Nephron (organoid): ENCODE data around the gene MT1F.
A peak's percentile ranks its signal among the peaks of the same experiment; 100 is the strongest.
"Not testable (repeated sequence)": the region's sequence is repeated elsewhere in the genome, so short reads cannot be mapped to it uniquely, and the experiment has no call there.

Source experiments
- H3K27ac Mint-ChIP-seq, 3 experiments: 2 replicates each; pipeline ENCODE4 v1.8.0; 2020; ENCODE audit warnings: mixed read lengths in 3 of 3, mild to moderate bottlenecking in 2 of 3, moderate library complexity in 1 of 3
- H3K27me3 Mint-ChIP-seq: 2 replicates; pipeline ENCODE4 v1.8.0; 2021; ENCODE audit warnings: low read depth, mild to moderate bottlenecking, moderate library complexity, mixed read lengths
- H3K36me3 Mint-ChIP-seq: 2 replicates; pipeline ENCODE4 v1.8.0; 2020; ENCODE audit warnings: low read depth, mixed read lengths
- H3K4me1 Mint-ChIP-seq: 2 replicates; pipeline ENCODE4 v1.8.0; 2020; ENCODE audit warnings: mixed read lengths
- H3K4me3 Mint-ChIP-seq, 3 experiments: 2 replicates each; pipeline ENCODE4 v1.8.0; 2020; ENCODE audit warnings: mild to moderate bottlenecking in 3 of 3, mixed read lengths in 3 of 3, moderate library complexity in 2 of 3
- H3K9me3 Mint-ChIP-seq: 2 replicates; pipeline ENCODE4 v1.8.0; 2020; ENCODE audit warnings: mixed read lengths
- TF ChIP-seq, protein P1 (sequence below), 3 experiments: fragments of 200-600 bp; sonication (generic); IDR thresholded peaks; one replicate each; pipeline ENCODE4 v1.5.0; 2021; ENCODE audit warnings: antibody characterized with exemption in 3 of 3; ENCODE audit not compliant: unreplicated experiment in 3 of 3

Gene MT1F

DNA sequence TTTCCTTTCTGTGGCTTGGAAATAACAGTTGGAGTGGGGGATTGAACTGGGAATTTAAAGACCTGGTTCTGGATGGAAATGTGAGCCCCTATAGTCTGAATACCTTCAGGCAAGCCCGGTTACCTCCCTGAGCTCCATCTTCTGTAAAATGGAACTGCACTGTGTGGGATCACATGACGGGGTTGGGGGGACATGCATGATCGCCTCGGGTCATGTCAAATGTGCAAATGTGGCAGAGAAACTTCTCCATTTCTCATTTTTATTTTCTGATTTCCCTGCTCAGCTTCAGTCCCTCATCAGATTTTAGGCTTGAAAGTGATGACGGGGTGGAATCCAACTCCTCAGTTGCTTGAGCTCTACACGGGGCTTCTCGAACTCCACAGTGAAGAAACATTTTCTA lies 4.5 kb upstream of the MT1F start:
- H3K4me3 Mint-ChIP-seq = no peak overlapping the region
- H3K36me3 Mint-ChIP-seq = no peaks in the 10 kb centered on the region
- no peaks in the 10 kb centered on the region for H3K9me3 Mint-ChIP-seq
- TF ChIP-seq, protein P1, sequence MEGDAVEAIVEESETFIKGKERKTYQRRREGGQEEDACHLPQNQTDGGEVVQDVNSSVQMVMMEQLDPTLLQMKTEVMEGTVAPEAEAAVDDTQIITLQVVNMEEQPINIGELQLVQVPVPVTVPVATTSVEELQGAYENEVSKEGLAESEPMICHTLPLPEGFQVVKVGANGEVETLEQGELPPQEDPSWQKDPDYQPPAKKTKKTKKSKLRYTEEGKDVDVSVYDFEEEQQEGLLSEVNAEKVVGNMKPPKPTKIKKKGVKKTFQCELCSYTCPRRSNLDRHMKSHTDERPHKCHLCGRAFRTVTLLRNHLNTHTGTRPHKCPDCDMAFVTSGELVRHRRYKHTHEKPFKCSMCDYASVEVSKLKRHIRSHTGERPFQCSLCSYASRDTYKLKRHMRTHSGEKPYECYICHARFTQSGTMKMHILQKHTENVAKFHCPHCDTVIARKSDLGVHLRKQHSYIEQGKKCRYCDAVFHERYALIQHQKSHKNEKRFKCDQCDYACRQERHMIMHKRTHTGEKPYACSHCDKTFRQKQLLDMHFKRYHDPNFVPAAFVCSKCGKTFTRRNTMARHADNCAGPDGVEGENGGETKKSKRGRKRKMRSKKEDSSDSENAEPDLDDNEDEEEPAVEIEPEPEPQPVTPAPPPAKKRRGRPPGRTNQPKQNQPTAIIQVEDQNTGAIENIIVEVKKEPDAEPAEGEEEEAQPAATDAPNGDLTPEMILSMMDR (IDR thresholded peaks at IDR 0.05; ENCODE audit: unreplicated experiment in 3 of 3) = no peak
- H3K27me3 Mint-ChIP-seq = peaks cover 99% of the 10 kb centered on the region
- H3K27ac Mint-ChIP-seq = no peak overlapping the region
- peaks cover 5% of the 10 kb centered on the region for H3K4me1 Mint-ChIP-seq

DNA sequence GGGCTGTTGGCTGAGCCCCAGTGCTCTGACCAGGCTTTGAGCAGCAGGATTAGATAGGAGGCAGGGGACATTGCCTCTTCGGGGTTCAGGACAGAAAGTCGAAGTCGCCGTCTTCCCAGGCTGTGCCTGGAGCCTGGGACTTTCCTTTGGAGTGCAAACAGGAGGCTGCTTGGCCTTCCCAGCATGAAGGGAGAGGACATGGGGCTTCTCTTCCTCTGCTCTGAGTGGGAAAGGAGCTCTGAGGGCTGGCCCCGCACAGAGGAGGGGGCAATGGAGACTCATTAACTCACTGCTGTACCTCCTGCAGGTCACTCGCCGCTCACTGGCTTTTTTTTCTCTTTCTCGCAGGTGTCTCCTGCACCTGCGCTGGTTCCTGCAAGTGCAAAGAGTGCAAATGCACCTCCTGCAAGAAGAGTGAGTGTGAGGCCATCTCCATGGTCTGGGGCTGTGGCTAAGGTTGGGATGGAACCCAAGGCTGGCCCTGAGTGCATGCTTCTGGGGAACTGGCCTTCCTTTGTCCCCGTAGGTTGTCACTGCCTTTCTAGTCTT lies 642 bp downstream of the MT1F start:
- H3K36me3 Mint-ChIP-seq = peaks cover 12% of the 10 kb centered on the region
- peaks cover 13% of the 10 kb centered on the region for H3K4me1 Mint-ChIP-seq
- H3K27ac Mint-ChIP-seq = peak overlapping the region in 2 of 3 experiments; percentile 28 to 79
- H3K9me3 Mint-ChIP-seq = no peaks in the 10 kb centered on the region
- H3K27me3 Mint-ChIP-seq = peaks cover 99% of the 10 kb centered on the region
- TF ChIP-seq, protein P1 (IDR thresholded peaks at IDR 0.05; ENCODE audit: unreplicated experiment in 3 of 3) = no peak
- H3K4me3 Mint-ChIP-seq = peak overlapping the region; percentile 87 to 92 (median 89)

DNA sequence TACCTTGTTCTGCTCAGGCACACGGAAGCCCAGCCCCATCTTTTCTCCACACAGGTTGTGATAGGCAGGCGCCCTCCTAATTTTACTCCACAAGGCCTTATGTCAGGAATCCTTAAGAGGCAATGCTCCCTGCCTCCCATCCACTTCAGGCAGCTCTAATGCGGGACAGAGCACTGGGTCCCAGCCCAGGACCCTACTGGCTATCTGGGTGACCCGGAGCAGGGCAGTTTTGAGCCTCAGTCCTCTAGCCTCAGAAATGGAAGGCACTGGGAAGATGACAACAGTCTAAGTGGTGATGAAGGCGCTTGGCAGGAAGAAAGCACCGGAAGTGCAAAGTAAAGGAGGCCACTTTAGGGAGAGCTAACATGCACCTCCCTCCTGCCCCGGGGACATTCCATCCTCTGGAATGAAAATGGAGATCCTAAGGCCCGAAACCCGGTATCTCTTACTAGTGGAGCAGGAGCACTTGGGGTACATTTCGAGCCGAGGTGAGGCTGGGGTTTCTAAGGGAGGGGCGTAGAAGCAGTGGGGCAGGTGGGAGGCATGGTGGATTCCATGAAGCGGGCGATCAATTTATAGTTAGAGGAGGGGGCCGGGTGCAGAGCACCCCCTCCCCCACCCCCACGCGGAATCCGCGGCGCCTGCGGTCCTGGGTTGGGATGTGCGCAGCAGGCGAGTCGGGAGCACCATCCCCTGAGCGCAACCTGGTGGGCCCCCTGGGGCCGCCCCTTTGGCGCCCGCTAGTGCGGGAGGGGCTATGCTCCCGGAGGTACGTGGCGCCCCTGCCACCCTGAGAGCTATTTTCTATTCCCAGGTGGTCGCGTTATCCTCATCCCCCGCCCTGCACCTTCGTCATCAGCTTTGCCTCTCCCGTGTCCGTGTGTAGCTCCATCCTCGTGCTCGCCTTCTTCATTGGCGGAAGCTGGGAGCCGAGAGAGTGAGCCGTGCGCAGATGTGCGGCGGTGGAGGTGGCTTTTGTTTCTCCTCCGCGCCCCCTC lies 4.9 kb downstream of the MT1F start:
- TF ChIP-seq, protein P1 (IDR thresholded peaks at IDR 0.05; ENCODE audit: unreplicated experiment in 3 of 3) = no peak
- Mint-ChIP-seq H3K4me3 (peak overlapping the region; percentile 59 to 70 (median 67)), H3K36me3 (peaks cover 12% of the 10 kb centered on the region), H3K27me3 (peaks cover 100% of the 10 kb centered on the region), H3K9me3 (no peaks in the 10 kb centered on the region), H3K27ac (no peak overlapping the region), H3K4me1 (peaks cover 15% of the 10 kb centered on the region)

DNA sequence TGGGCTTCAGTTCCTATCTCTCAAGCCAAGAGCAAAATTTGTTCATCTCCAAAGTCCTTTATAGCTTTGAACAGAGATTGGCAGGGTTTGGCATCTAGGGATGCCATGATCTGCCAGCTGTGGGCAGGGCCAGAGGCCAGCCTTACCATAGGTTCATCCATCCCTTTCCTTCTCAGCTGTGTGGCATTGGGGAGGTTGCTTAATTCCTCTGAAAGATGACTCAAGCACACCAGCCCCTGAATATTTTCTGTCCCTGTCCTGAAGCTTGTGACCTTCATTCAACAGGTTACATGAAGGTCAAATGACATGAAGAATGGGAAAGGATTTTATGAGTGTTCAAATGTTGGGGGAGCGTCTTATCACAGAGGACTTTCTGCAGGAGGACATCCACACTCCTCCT lies 6.7 kb downstream of the MT1F start:
- H3K36me3 Mint-ChIP-seq = peaks cover 11% of the 10 kb centered on the region

GRCh38 chr16:56665286-56666261 lies 7.8 kb downstream of the MT1F start:
- Mint-ChIP-seq H3K27me3 (peaks cover 100% of the 10 kb centered on the region), H3K4me1 (peaks cover 18% of the 10 kb centered on the region), H3K4me3 (peak overlapping the region in 2 of 3 experiments; percentile 29 to 75), H3K27ac (peak overlapping the region in 1 of 3 experiments; percentile 11)
- H3K36me3 Mint-ChIP-seq, H3K9me3 Mint-ChIP-seq: not testable (repeated sequence)

More for the DNA sequence above, 6.7 kb downstream of the MT1F start:
- Mint-ChIP-seq H3K9me3 (no peaks in the 10 kb centered on the region), H3K4me3 (peak overlapping the region in 1 of 3 experiments; percentile 50), H3K27me3 (peaks cover 100% of the 10 kb centered on the region), H3K4me1 (peaks cover 18% of the 10 kb centered on the region), H3K27ac (no peak overlapping the region)
- TF ChIP-seq, protein P1 (IDR thresholded peaks at IDR 0.05; ENCODE audit: unreplicated experiment in 3 of 3) = no peak
